ELR (cell line): Measurements from ENCODE around the gene PSMD1.

Experiments
- DNase-seq: peaks from one replicate; pipeline ENCODE4 v3.0.0-alpha.2; 2015; ENCODE audit warnings: low read depth

PSMD1 gene

GRCh38 chr2:231036131-231036530 lies 20.5 kb upstream of the PSMD1 start:
- DNase-seq = no peak

- DNase-seq = no peak
Observed at GRCh38 chr2:231036578-231037106, 20.0 kb upstream of the PSMD1 start.

- DNase-seq = no peak
Observed at GRCh38 chr2:231037202-231037730, 19.4 kb upstream of the PSMD1 start, which contains the start of gene C2orf72. Gene C2orf72, plus strand, starts transcription at chr2:231037523. Its CDS starts 43 bp downstream, at chr2:231037566.

GRCh38 chr2:231037731-231038482 lies 18.8 kb upstream of the PSMD1 start:
- peak; percentile 26 for DNase-seq

- no peak for DNase-seq
Observed at GRCh38 chr2:231038483-231039293, 18.0 kb upstream of the PSMD1 start.

GRCh38 chr2:231039294-231039664 lies 17.4 kb upstream of the PSMD1 start:
- DNase-seq = no peak

GRCh38 chr2:231039821-231040364 lies 16.8 kb upstream of the PSMD1 start:
- DNase-seq = no peak

GRCh38 chr2:231041061-231041689 lies 15.5 kb upstream of the PSMD1 start:
- no peak for DNase-seq

GRCh38 chr2:231043796-231044195 lies 12.9 kb upstream of the PSMD1 start:
- DNase-seq = no peak

GRCh38 chr2:231046916-231047273 lies 9.8 kb upstream of the PSMD1 start:
- DNase-seq = no peak

GRCh38 chr2:231047274-231047922 lies 9.3 kb upstream of the PSMD1 start:
- no peak for DNase-seq

- no peak for DNase-seq
Observed at GRCh38 chr2:231047923-231048915, 8.4 kb upstream of the PSMD1 start.

GRCh38 chr2:231049286-231050017 lies 7.2 kb upstream of the PSMD1 start:
- DNase-seq = no peak

GRCh38 chr2:231050018-231050901 lies 6.4 kb upstream of the PSMD1 start:
- no peak for DNase-seq

- no peak for DNase-seq
Observed at GRCh38 chr2:231051116-231051515, 5.6 kb upstream of the PSMD1 start.

- peak; percentile 90 for DNase-seq
Observed at GRCh38 chr2:231052494-231053451, 3.9 kb upstream of the PSMD1 start.

GRCh38 chr2:231053846-231054245 lies 2.8 kb upstream of the PSMD1 start:
- no peak for DNase-seq
